Measurements from ENCODE around the gene CACFD1.
"Not testable (repeated sequence)": the region's sequence is repeated elsewhere in the genome, so short reads cannot be mapped to it uniquely, and the experiment has no call there.

The CACFD1 gene

GRCh38 chr9:133439337-133439736, 20.4 kb upstream of the CACFD1 start:
- no peak for DNase-seq (ENCODE audit: low read depth, low spot score)

DNA sequence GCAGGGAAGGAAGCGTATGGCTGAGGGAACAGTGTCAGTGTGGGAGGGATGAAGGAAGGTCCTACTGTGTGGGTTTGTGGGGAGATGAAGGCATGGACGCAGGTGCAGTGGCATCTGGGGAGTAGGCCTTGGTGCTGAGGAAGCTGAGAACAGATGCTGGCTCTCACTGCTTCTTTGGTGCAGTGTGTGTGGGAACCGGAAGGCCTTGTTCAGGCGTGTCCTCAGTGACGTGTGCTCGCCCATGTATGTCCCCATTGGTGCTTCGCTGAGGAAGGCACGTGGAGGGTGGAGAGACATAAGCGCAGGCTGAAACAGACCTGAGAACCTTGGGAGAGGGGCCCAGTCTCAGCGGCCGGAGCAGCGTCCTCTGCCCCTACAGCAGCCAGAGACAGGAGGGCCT, 18.9 kb upstream of the CACFD1 start:
- no peak for DNase-seq (ENCODE audit: low read depth, low spot score)

DNA sequence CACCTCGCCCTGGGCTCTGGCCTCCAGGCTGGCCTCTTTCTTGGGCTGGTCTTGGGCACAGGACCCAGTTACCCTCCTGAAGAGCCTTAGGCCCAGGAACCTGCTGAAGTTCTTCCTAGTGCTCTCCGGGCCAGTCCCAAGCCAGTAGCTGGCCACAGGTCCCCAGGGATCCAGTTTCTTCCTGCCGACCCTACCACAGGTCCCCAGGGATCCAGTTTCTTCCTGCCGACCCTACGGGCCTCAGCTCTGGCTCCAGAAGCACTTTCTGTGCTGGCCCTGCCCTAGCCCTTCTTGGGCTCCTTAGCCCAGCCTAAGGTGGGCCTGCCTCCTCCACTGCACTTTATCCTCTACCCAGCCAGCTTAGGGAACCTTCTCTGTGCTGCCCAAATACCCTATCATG, 18.2 kb upstream of the CACFD1 start:
- no peak for DNase-seq (ENCODE audit: low read depth, low spot score)

DNA sequence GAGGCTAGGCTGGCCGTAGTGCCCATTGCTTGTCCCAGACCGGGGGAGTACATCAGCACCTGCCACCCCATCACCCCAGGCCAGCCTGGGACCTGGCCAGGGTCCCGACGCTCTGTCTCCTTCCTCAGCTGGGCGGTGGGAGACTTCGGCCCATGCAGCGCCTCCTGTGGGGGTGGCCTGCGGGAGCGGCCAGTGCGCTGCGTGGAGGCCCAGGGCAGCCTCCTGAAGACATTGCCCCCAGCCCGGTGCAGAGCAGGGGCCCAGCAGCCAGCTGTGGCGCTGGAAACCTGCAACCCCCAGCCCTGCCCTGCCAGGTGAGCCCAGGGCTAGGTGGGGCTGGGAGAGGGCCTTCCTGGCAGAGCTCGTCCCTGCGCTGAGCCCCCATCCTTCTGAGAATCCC, 16.5 kb upstream of the CACFD1 start:
- no peak for DNase-seq (ENCODE audit: low read depth, low spot score)

DNA sequence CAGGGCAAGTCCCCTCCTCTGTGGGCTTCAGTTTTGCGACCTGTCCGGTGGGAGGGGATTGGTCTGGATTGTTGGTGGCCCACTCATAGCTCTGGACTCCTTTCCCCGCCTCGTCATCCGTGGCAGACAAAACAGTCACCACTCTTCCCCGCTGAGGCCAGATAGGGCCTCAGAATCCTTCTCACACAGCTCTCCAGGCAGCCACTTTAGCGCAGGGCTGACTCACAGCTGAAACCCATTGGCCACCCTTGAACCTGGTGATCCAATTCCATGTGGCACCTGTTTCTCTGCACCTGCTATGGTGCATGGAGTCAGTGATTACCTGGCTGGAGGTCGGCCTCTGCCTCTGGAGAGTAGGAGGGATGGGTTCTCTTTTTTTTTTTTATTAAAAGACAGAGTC, 15.8 kb upstream of the CACFD1 start:
- DNase-seq (ENCODE audit: low read depth, low spot score) = no peak

DNA sequence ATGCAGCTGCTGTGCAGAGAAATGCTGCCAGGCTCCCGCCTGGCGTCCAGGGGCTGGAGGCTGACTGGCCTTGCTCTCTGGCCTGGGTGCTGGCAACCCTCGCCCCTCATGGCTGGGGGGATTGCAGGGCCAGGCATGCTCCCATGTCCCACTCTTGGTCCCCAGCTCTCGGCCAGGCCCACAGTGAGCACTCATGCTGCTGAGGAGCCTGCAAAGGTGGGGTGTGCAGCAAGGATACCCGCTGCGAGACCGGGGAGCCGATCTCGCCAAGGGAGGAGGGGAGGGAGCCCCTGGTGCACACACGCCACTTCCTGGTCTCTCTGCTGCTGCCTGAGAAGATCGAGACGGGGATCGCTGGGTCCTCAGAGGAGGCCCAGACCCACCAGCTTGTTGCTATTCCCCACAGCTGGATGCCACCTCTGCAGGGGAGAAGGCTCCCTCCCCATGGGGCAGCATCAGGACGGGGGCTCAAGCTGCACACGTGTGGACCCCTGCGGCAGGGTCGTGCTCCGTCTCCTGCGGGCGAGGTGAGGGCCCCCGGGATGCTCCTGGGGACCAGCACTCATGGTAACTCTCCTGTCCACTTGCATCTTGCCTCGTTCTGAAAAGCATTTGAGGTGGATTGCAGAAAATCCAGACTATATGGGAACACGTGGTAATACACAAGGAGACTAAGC, 14.3 kb upstream of the CACFD1 start:
- no peak for DNase-seq (ENCODE audit: low read depth, low spot score)

DNA sequence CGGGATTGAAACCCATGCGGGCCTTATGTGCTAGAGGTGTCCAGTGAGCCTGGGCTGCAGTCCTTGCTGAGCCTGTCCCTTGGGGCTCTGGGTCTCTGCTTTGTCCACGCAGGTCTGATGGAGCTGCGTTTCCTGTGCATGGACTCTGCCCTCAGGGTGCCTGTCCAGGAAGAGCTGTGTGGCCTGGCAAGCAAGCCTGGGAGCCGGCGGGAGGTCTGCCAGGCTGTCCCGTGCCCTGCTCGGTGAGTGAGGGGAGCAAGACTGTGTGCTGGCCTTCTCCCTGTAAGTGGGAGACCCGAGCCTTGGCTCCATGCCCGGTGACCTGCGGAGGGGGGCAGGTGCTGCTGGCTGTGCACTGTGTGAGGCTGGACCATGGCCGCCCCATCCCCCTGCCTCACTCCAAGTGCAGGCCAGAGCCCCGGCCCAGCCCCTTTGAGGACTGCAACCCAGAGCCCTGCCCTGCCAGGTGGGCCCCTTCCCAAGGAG, 11.2 kb upstream of the CACFD1 start:
- DNase-seq (ENCODE audit: low read depth, low spot score) = no peak

GRCh38 chr9:133449760-133450159, 10.0 kb upstream of the CACFD1 start:
- no peak for DNase-seq (ENCODE audit: low read depth, low spot score)

DNA sequence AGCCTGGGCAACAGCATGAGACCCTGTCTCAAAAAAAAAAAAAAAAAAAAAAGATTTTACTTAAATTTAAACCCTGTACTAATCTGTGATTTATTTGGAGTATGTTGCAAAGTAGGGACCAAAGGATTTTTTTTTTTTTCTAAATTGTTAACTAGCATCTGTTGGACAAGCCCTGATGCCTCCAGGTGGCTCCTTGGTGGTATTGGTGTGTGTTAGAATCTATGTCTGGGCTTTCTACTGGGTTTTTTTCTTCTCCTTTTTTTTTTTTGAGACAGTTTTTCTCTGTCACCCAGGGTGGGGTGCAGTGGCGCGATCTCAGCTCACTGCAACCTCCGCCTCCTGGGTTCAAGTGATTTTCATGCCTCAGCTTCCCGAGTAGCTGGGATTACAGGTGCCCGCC, 7.9 kb upstream of the CACFD1 start:
- DNase-seq (ENCODE audit: low read depth, low spot score) = not testable (repeated sequence)

DNA sequence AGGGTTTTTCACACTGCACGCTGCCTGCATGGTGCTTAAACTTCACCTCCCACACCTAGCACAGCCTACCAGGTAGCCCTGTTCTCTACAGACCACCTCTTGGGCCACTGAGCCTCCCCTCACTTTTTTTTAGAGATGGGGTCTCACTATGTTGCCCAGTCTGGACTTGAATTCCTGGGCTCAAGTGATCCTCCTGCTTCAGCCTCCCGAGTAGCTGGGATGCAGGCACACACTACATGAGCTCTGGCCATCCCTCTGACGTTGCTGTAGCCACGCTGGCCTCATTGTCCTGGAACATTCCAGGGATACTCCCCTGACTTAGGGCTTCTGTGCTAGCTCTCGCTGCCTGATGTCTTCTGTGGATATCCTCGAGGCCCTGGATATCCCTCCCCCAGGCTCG, 7.2 kb upstream of the CACFD1 start:
- DNase-seq (ENCODE audit: low read depth, low spot score) = no peak

GRCh38 chr9:133453651-133454050, 6.1 kb upstream of the CACFD1 start:
- no peak for DNase-seq (ENCODE audit: low read depth, low spot score)

DNA sequence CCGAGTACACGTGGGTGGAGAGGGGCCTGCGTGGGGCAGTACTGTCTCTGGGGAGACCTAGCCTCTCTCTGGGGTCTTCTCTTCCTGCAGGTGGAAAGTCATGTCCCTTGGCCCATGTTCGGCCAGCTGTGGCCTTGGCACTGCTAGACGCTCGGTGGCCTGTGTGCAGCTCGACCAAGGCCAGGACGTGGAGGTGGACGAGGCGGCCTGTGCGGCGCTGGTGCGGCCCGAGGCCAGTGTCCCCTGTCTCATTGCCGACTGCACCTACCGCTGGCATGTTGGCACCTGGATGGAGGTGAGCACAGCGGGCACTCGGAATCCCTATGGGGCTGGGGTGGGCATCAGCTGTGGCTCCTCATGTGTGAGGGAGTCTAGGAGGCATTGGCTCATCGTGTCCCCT, 5.5 kb upstream of the CACFD1 start:
- no peak for DNase-seq (ENCODE audit: low read depth, low spot score)

DNA sequence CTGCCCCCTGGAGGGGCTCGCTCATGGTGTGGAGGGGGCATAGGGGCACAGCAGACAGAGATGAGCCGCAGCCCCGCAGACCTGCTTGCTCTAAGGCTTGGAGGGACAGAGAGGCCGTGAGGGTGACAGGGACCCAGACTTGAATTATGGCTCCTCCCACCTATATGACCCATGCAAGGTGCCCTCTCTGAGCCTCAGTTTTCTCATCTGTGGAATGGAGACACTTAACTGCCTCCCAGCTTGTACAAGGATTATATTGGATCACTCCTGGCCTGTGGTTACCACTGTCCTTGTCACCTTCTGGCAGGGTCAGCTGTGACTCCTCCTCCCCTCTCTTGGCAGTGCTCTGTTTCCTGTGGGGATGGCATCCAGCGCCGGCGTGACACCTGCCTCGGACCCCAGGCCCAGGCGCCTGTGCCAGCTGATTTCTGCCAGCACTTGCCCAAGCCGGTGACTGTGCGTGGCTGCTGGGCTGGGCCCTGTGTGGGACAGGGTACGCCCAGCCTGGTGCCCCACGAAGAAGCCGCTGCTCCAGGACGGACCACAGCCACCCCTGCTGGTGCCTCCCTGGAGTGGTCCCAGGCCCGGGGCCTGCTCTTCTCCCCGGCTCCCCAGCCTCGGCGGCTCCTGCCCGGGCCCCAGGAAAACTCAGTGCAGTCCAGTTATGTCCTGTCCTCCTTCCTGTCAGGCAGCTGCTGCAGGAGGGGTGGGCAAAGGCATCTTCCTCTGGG, 4.7 kb upstream of the CACFD1 start:
- no peak for DNase-seq (ENCODE audit: low read depth, low spot score)

DNA sequence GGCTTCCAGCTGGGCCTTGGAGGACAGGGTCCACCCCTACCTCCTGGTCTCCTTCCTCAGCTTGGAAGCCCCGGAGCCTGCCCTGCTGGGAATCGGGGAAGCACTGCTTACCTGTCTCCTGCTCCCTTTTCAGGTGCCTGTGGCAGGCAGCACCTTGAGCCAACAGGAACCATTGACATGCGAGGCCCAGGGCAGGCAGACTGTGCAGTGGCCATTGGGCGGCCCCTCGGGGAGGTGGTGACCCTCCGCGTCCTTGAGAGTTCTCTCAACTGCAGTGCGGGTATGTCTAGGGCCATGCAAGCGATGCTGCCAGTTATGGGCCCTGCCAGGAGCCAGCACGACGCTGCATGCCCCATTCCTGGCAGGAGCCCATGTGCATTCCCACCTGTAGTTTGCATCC, 3.8 kb upstream of the CACFD1 start:
- no peak for DNase-seq (ENCODE audit: low read depth, low spot score)

- DNase-seq (ENCODE audit: low read depth, low spot score) = no peak
Observed at GRCh38 chr9:133456409-133456808, 3.4 kb upstream of the CACFD1 start.

DNA sequence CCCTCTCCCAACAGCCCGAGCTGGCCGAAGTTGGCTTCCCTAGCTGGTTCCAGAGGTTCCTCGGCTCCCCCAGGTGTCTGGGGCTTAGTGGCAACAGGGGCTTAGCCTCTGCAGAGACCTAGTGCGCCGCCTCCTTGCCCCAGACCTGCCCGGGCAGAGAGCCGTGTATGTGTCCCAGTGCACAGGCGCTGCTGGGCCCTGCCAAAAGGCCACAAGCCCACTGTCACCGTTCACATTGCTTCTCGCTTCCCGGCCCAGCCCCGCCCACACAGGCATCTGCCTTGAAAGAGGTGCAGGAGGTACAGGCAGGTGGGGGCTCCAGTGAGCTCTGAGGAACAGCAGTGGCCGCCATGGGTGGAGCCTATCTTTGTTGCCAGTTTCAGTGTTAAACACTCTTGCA, 2.5 kb upstream of the CACFD1 start:
- no peak for DNase-seq (ENCODE audit: low read depth, low spot score)

DNA sequence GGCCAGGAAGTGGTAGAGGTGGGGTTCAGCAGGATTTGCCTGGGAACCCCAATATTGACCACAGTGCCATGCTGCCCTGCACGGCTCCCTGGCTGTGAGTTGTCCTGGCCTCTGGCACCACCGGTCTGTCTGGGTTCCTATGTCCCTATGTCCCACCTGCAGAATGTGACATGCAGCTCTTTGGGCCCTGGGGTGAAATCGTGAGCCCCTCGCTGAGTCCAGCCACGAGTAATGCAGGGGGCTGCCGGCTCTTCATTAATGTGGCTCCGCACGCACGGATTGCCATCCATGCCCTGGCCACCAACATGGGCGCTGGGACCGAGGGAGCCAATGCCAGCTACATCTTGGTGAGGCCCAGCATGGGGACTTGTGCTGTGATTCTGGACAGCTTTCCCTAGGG, 2.0 kb upstream of the CACFD1 start:
- no peak for DNase-seq (ENCODE audit: low read depth, low spot score)

- DNase-seq (ENCODE audit: low read depth, low spot score) = no peak
Observed at GRCh38 chr9:133458643-133459312, 1.0 kb upstream of the CACFD1 start.

- no peak for DNase-seq (ENCODE audit: low read depth, low spot score)
Observed at GRCh38 chr9:133460405-133461175, 812 bp downstream of the CACFD1 start.

- DNase-seq (ENCODE audit: low read depth, low spot score) = no peak
Observed at GRCh38 chr9:133461975-133462374, 2.2 kb downstream of the CACFD1 start.

- DNase-seq (ENCODE audit: low read depth, low spot score) = no peak
Observed at GRCh38 chr9:133463234-133463863, 3.6 kb downstream of the CACFD1 start.

Measured in activated CD4-positive, CD25-positive, alpha-beta regulatory T cell treated with anti-CD3 and anti-CD28 coated beads, Interleukin-2, amount 50 U/mL, for 16 hours (primary cell).